OCI-M2 (cell line): Measurements from ENCODE around the gene SERINC5.
"Not testable (repeated sequence)": the region's sequence is repeated elsewhere in the genome, so short reads cannot be mapped to it uniquely, and the experiment has no call there.

Experiments used
- DNase-seq: peaks from one replicate; lab custom pipeline; 2025; ENCODE audit not compliant: unreplicated experiment; lab: John Stamatoyannopoulos, UW

SERINC5 gene

DNA sequence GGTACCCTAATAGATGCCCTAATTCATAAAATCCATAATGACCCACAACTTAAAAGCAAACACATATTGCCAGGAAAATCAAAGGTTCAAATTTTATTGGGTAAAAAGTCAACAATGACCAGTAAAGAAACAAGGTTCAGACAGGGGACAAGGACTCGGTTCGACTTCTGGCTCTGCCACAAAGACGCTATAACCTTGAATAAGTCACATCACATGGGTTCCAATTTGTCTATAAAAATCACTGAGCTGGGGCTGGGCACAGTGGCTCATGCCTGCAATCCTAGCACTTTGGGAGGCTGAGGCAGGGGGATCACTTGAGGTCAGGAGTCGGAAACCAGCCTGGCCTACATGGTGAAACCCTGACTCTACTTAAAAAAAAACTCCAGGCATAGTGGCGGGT is 80.5 kb downstream of the SERINC5 start:
- DNase-seq, result no peak

DNA sequence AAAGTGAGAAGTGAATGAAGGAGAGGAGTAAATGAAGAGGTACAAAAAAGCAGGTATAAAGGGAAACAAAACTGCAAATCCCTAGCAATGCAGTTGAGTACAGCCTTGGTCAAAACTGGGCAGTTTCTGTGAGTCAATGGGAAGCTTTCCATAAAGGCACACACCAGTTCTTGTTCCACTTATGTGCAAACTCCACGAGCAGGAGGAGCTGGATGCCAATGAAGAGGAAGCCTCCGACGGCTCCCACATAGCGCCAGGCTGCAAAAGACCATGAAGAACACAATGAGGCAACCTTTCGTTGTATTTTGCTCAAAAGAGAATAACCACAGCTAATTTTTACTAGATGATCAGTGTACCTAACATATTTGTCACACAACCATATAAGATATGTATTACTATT is 81.1 kb downstream of the SERINC5 start:
- DNase-seq, result no peak

DNA sequence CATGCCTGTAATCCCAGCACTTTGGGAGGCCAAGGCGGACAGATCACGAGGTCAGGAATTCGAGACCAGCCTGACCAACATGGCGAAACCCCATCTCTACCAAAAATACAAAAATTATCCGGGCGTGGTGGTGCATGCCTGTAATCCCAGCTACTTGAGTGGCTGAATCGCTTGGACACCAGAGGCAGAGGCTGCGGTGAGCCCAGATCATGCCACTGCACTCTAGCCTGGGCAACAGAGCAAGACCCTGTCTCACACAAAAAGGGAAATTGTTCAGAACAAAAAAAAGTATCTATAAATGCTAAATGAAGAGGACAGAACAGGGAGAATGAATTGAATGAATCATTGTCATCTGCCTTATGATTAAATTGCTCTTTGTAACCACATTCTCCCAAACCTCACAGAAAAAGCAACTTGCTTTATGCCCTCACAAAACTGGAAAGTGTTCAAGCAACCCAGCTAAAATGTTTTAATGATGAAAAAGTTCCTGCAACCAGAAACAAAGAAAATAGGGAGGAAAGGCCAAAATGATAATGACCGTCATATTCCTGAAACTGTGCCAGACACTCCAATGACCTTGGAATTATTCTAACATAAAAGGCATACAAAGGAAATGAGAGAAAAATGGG is 83.7 kb downstream of the SERINC5 start:
- DNase-seq, result no peak

DNA sequence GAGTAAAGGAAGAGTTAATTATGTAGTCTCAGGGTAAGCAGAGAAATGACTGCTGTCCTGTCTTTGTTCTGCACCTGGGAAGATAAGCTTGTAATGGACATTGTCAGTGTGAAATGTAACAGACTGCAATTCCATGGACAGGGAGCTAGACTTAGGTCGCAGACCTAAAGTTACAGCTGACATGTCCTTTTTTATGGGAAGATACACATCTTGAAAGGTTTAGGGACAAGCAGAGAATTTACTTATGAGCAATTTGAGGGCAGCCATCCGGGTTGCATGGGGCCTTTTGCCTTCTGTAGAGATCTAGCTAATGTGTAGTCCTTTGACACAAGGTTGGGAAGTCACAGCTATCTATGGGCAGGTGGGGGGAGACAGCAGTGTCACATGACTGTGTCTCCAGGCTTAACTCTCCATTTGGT is 85.7 kb downstream of the SERINC5 start:
- no peak for DNase-seq

DNA sequence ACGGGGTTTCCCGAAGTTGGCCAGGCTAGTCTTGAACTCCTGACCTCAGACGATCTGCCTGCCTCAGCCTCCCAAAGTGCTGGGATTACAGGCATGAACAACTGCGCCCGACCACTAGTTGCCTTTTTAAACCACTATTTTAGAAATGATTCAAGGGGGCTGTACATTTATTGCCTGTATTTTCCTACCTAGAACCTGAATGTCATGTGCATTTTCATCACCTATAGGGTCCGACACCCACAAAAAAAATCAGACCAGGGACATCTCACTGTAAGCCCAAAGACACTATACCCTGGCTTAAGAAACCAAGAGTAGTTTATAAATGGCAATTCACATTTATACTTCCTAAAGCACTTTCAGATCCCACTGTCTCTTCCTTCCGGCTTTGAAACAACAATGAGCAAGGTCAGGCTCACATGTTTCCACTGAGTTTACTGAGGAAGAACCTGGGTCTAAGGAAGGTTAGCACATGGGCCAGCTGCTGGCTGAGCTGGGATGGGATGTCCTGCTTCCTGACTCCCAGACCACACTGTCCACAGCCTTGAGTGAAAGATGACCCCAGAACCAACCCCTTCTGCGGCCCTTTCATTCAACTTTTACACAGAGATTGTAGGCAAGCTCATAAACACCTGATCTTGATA is 87.3 kb downstream of the SERINC5 start:
- DNase-seq, result no peak

DNA sequence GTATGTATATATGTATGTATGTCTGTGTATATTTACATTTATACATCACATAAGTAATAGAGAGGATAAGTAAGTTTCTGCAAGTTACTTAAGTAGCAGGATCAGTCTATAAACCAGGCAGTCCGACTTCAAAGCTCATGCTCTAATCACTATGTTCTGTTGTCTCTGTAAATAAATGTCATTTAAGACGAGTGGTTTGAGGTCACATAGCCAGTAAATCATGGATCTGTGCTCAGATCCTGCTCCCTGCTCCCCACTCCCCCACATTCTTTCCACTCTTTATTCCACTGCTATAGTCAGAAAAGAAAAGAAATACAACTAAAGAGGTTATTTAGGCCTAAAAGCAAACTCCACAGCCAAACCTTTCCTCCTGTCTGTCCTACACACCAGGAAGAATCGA is 90.4 kb downstream of the SERINC5 start:
- no peak for DNase-seq

DNA sequence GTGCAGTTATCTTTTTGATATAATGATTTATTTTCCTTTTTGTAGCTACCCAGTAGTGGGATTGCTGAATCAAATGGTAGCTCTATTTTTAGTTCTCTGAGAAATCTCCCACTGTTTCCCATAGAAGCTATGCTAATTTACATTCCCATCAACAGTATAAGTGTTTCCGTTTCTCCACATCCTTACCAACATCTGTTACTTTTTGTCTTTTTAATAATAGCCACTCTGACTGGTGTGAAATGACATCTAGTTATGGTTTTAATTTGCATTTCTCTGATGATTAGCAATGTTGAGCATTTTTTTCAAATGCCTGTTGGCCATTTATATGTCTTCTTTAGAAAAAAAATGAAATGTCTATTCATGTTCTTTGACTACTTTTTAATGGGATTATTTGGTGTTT is 94.7 kb downstream of the SERINC5 start:
- DNase-seq, result no peak

DNA sequence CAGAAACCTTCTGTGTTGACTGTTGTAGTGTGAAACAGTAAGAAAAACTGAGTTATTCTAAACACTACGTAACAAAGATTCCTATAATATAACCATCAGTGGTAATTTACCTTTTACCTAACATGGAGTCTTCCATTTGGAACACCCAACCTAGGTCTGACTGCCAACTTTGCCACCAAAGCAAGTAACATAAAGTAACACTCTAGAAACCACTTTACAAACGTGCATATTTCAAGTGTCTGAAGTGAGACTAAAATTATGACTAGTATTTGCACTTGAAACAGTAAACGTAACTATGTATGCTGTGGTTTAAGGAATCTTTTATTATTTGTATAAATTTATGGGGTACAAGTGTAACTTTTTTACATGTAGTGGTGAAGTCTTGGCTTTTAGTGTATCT is 95.6 kb downstream of the SERINC5 start:
- no peak for DNase-seq

DNA sequence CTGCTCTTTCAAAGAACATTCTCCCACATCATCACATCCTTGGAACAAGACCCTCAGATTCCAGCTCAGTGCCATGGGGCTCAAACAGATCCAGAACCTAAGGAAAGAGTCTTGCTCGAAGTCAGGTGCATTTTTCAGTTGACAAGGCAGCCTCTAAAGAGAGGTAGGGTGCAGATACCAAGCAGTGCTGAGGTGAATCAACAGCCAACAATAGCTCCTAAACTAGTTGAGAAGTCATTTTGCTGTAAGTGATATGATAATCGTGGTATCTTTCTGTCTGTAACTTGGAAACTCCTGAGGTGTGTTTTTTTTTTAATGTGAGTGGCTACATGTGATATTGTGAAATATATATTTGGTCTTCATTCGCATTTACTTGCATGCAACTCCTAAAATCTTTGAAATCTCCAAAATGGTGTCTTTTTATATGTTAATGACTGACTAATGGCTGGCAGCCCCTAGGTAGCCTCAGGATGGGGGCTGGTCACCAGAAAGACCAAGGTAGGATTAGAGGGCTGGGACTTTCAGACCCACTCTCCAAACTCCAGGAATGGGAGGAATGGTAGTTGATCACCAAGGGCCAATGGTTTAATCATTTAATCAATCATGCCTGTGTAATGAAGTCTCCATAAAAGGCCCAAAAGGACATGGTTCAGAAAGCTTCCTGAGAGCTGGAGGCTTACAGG is 96.6 kb downstream of the SERINC5 start:
- no peak for DNase-seq

DNA sequence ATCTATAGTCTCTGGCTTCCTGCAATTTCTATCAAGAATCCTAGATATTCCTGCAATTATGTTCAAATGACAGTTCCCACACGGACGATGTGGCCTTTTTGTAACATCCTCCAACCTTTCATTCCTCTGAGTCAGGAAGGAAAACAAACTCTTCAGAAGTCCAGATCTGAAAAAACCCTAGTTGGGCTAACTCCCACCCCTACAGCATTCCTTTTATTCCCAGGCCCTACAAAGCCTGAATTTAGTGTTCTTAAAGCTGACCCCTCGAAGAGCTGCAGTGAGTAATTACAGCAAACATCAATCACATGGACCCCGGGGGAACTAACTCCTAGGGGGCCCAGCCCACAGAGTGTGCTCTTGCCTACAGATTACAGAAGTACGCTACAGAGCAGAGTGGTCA is 99.7 kb downstream of the SERINC5 start:
- DNase-seq, result no peak

DNA sequence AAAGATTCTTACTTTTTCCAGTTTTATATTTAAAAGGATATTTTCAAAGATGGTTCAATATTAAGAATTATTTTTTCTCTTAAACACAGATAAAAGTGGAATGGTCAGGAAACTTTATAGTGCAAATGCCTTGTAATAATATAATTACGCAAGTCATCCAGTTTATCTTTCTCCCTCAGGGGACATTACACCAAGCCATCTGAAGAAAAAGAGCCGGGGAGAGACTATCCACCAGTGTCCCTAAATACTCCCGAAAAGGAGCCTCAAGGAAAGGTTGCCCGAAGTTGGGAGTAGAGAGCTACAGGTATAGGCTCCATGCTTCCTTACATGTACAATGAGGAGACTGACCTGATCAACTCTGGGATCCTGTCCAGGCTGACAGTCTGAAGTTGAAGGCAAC is 101.1 kb downstream of the SERINC5 start:
- no peak for DNase-seq

DNA sequence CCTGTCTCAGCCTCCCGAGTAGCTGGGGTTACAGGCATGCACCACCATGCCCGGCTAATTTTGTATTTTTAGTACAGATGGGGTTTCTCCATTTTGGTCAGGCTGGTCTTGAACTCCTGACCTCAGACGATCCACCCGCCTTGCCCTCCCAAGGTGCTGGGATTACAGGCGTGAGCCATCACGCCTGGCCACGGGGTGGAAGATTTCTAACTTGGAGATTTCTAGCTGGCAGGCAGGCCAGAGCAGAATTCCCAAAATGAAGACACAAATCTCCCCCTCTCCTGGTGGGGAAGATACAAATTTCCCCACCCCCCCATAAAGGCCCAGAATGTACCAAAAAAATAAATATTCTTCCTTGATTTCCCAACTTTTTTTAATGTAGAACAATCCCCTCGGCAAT is 101.6 kb downstream of the SERINC5 start:
- not testable (repeated sequence) for DNase-seq

DNA sequence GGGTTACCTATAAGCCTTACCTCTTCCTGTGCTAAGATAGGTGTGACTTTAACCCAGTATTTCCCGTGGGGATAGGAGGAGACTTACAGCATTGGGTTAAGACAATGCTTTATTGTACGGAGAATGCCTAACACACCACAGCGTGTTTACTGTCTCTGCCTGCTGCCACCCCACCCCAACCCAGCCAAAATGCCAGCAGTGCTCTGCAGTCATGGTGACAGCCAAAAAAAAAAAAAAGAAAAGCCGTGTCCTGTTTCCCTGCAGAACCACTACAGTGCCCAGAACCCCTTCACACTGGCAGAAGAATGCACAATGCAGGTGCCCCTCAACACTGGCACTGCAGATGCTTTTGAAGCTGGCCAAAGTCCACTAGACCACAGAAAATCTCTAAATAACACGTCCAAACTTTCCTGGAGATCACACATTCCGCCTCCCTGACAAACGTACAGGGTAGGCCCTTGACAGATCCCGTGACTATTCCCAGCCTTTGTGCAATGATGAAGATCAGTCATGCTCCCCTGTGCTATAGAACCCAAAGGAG is 102.2 kb downstream of the SERINC5 start:
- no peak for DNase-seq

DNA sequence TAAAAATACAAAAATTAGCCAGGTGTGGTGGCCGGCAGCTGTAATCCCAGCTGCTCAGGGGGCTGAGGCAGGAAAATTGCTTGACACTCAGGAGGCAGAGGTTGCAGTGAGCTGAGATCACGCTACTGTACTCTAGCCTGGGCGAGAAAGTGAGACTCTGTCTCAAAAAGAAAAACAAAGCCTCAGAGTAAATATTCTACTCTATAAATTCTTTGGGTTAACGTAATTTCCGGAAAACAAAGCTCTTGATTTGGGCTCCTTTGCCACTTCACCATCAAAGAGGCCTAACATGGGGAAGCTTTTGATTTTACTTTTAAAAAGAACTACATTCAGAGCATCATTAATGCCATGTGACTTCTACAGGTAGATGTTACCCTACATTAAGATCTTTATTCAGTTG is 103.1 kb downstream of the SERINC5 start:
- DNase-seq, result no peak

DNA sequence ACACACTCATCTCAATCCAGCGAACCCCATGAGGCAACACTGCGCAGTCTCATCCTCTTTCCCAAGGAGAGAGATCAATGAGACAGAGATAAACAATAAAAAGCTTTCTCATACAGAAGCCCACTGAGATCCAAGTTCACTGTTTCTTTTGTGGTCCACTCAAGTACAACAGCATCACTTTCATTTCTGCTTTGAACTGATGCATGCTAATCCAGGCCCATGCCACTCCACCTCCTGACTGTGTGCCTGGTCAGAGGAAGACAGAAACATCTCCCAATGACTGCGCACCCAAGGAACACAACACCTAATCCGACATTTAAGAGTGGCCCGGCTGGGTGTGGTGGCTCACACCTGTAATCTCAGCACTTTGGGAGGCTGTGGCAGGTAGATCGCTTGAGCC is 104.0 kb downstream of the SERINC5 start:
- DNase-seq, result no peak

DNA sequence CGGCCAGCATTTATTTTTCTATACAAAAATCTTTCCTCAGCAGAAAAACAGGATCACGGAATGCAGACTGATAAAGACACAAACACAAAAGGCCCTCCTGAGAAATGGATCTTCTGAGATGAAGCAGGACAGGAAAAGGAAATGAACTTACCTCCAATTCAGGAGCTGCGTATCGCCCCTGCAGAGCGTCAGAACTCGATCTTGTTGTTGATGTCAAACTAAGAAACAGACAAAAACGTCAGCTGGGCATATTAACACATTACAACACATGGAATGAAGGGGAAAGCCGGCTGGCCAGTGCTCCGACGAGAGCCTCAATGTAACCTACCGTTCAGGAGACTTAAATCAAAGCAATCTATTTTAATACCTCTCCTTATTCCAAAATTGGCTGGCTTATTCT is 105.1 kb downstream of the SERINC5 start:
- DNase-seq, result no peak

DNA sequence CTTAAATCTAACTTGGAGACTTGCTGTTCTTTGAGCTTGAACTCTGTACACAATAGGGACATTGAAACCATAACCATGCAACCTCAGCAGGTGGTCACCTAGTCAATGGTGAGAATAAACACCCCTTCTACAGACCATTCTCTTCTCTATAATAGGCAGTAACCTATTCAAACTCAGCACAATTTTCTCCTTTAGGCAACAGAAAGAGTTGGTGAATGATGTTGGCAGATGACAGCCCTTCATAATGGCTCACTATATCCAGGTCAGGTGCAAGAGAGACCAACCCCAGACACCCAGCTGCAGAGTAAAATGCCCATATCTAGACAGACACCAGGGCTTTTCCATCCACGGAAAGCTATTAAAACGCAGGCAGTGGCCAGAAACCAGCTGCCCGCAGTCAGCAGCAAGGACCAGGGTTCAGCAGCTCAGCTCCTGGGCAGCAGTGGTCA is 106.7 kb downstream of the SERINC5 start:
- DNase-seq, result no peak

DNA sequence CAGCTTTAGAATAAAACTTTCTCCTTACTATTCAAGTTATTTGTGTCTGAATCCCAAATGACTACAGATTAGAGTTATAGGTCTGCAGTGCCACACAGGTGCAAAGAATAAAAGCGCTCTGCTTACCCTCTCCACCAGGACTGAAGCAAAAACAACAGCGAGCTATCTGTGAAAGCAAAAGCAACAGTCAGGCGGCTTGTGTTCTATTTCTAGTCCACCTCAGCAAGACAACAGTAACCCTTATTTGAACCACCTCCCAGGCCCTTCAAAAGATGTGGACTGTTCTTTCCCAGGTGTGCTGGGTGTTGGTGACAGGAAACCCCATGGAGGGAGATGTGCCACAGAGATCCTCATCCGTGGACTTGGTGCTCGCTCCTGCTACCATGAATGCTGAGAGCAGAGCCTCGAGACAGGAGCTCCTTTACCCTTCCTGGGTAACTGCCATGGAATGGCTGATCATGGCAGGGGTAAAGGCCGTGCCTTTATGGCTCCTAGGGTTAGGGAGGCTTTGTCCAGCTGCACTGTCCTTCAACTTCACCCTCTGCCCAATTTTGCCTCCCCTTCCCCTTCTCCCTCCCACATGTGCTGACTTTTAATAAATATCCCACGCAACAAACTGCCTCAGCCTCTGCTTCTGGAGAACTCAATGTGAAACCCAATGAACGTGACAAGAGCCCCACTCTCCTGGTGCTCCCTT is 108.6 kb downstream of the SERINC5 start:
- DNase-seq, result no peak

DNA sequence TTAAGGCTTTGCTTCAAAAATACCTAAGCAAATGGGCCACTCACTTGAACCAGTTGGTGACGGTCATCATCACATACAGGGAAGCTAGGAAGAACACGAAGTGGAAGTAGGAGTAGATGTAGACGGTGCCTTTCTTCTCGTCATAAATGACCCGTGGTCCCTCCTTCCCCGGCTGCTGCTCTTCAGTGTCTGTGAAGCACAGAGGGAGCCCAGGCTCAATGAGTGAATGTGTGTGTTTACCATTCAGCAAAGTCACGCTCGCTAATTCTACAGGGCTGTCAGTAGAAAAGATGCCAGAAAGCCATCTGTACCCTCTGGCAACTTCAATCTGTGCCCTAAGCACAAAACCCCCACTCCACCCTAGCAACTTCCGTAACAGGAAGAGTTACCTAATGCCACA is 109.8 kb downstream of the SERINC5 start:
- DNase-seq, result no peak

DNA sequence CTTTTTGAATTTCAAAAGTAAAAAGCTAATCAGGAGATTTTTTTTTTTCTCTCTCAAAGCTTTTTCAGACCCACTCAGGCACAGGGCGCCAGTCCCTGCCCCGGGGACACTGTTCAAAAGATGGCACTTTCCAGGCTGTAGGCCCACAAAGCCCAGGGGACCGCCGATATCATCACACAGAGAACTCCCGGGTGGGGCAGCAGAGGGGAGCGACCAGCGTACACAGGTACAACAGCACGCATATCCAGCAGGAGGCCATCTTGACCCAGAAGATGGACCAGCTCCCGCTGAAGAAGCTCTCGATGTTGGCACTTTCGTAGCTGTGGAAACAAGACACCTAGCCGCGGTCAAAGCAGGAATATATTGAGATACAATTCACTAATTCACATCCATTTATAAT is 112.4 kb downstream of the SERINC5 start:
- DNase-seq, result no peak

DNA sequence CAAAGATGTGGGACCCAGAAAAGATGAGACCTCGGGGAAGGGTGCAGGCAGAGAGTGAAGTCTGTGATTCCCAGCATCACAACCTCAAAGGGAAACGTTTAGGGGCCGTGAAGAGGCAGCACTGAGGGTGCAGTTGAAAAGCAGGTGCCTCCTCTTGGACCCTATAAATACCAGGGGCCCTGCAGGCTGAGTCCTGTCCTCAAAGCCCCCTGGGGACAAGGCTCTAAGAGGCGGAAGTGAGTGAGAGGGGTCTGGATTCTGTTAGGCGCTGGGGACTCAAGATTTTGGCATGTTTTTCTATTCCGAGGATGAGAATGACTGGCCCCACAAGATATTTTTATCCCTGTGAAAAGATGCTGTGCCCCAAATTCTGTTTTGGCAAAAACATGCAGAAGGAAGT is 112.9 kb downstream of the SERINC5 start:
- no peak for DNase-seq

DNA sequence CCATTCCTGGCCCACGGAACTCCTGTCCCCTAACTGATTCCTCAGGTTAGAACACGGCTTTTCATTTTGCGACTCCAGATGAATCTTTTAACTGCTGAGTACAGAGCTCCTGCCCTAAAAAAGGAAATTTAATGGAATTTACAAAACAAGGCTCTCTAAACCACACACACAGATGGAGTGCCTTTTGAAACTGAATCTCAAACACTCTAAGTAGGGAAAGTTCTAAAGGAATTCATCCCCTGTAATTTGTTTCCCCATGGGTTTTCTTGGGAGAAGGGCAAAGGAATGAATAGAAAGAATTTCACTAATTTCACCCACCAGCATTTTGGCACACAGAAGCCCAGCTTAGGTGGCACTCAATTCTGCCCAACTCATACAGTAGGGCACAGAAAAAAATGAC is 114.2 kb downstream of the SERINC5 start:
- no peak for DNase-seq
